Effector memory CD8-positive, alpha-beta T cell (primary cell): ENCODE measurements around the gene SIX5.

Experiments used
- ATAC-seq: fragments of 150-1000 bp; cut with Tn5 transposase; replicated peaks from 2 replicates; pipeline ENCODE4 v1.10.0; 2021; ENCODE audit warnings: mild to moderate bottlenecking, moderate library complexity
- DNase-seq, 3 experiments: peaks; one replicate each; pipeline ENCODE4 v3.0.0; 2021
- H3K27ac Mint-ChIP-seq, 2 donors: one replicate each; pipeline ENCODE4 v1.8.0; 2022; ENCODE audit warnings: mild to moderate bottlenecking in 2 of 2, mixed read lengths in 2 of 2, moderate library complexity in 2 of 2
- H3K27me3 Mint-ChIP-seq, 2 donors: one replicate each; pipeline ENCODE4 v1.8.0; 2022; ENCODE audit warnings: mixed read lengths in 2 of 2
- H3K36me3 Mint-ChIP-seq: one replicate; pipeline ENCODE4 v1.8.0; 2022; ENCODE audit warnings: mild to moderate bottlenecking, moderate library complexity, mixed read lengths; ENCODE audit not compliant: insufficient read depth
- H3K4me1 Mint-ChIP-seq, 2 donors: one replicate each; pipeline ENCODE4 v1.8.0; 2022; ENCODE audit warnings: low read depth in 2 of 2, mixed read lengths in 2 of 2
- H3K4me3 Mint-ChIP-seq, 2 donors: one replicate each; pipeline ENCODE4 v1.8.0; 2022; ENCODE audit warnings: mild to moderate bottlenecking in 2 of 2, mixed read lengths in 2 of 2, moderate library complexity in 2 of 2
- H3K9me3 Mint-ChIP-seq, 2 donors: one replicate each; pipeline ENCODE4 v1.8.0; 2022; ENCODE audit warnings: mixed read lengths in 2 of 2

Gene SIX5

GRCh38 chr19:45777395-45777961 is 8.4 kb upstream of the SIX5 start:
- Mint-ChIP-seq H3K27ac (no peak overlapping the region), H3K4me3 (no peak overlapping the region), H3K9me3 (no peaks in the 10 kb centered on the region), H3K27me3 (peaks cover 6 to 28% of the 10 kb centered on the region in 2 donors), H3K4me1 (peaks cover 21 to 25% of the 10 kb centered on the region in 2 donors), H3K36me3 (peaks cover 15% of the 10 kb centered on the region)
- ATAC-seq (no peak), DNase-seq (no peak)

- no peak overlapping the region for H3K27ac Mint-ChIP-seq
- DNase-seq (no peak), ATAC-seq (no peak)
- H3K27me3 Mint-ChIP-seq, result peaks cover 6 to 12% of the 10 kb centered on the region in 2 donors
- no peaks in the 10 kb centered on the region for H3K9me3 Mint-ChIP-seq
- peaks cover 23% of the 10 kb centered on the region for H3K36me3 Mint-ChIP-seq
- peaks cover 22 to 33% of the 10 kb centered on the region in 2 donors for H3K4me1 Mint-ChIP-seq
- no peak overlapping the region for H3K4me3 Mint-ChIP-seq
Measured at GRCh38 chr19:45774765-45775164, 5.7 kb upstream of the SIX5 start.

GRCh38 chr19:45773384-45773783 is 4.3 kb upstream of the SIX5 start:
- Mint-ChIP-seq H3K27me3 (no peaks in the 10 kb centered on the region), H3K9me3 (no peaks in the 10 kb centered on the region), H3K4me1 (peaks cover 10 to 26% of the 10 kb centered on the region in 2 donors), H3K4me3 (no peak overlapping the region), H3K27ac (no peak overlapping the region), H3K36me3 (peaks cover 25% of the 10 kb centered on the region)
- DNase-seq (no peak), ATAC-seq (no peak)

- Mint-ChIP-seq H3K27ac (no peak overlapping the region), H3K27me3 (no peaks in the 10 kb centered on the region)
Measured at GRCh38 chr19:45772912-45773311, 3.9 kb upstream of the SIX5 start.

GRCh38 chr19:45772130-45772840 is 3.2 kb upstream of the SIX5 start:
- peak overlapping the region in 1 of 2 donors; percentile 67 for H3K27ac Mint-ChIP-seq
- H3K36me3 Mint-ChIP-seq, result peaks cover 24% of the 10 kb centered on the region
- H3K4me3 Mint-ChIP-seq, result peak overlapping the region in 1 of 2 donors; percentile 19
- no peak for ATAC-seq
- no peak for DNase-seq
- peaks cover 12 to 24% of the 10 kb centered on the region in 2 donors for H3K4me1 Mint-ChIP-seq
- no peaks in the 10 kb centered on the region for H3K9me3 Mint-ChIP-seq
- H3K27me3 Mint-ChIP-seq, result peaks cover 0 to 5% of the 10 kb centered on the region in 2 donors

More at GRCh38 chr19:45772912-45773311, 3.9 kb upstream of the SIX5 start:
- no peaks in the 10 kb centered on the region for H3K9me3 Mint-ChIP-seq
- H3K4me1 Mint-ChIP-seq, result peaks cover 10 to 24% of the 10 kb centered on the region in 2 donors
- ATAC-seq (no peak), DNase-seq (no peak)
- peaks cover 23% of the 10 kb centered on the region for H3K36me3 Mint-ChIP-seq
- no peak overlapping the region for H3K4me3 Mint-ChIP-seq

- ATAC-seq, result no peak
- Mint-ChIP-seq H3K4me1 (peaks cover 14 to 24% of the 10 kb centered on the region in 2 donors), H3K27ac (peak overlapping the region; percentile 13 to 88), H3K9me3 (no peaks in the 10 kb centered on the region), H3K27me3 (peaks cover 0 to 10% of the 10 kb centered on the region in 2 donors), H3K36me3 (peaks cover 24% of the 10 kb centered on the region), H3K4me3 (peak overlapping the region; percentile 86 to 91)
- no peak for DNase-seq
Measured at GRCh38 chr19:45771311-45771933, 2.4 kb upstream of the SIX5 start.

GRCh38 chr19:45770192-45771101 is 1.4 kb upstream of the SIX5 start:
- H3K27me3 Mint-ChIP-seq, result peaks cover 0 to 20% of the 10 kb centered on the region in 2 donors

GRCh38 chr19:45769821-45770191 is 754 bp upstream of the SIX5 start:
- Mint-ChIP-seq H3K9me3 (no peaks in the 10 kb centered on the region), H3K27me3 (peaks cover 3 to 26% of the 10 kb centered on the region in 2 donors), H3K36me3 (peaks cover 24% of the 10 kb centered on the region), H3K4me1 (peaks cover 14 to 24% of the 10 kb centered on the region in 2 donors), H3K27ac (peak overlapping the region; percentile 88), H3K4me3 (peak overlapping the region; percentile 86 to 91)
- DNase-seq, result peak in 2 of 3 experiments; percentile 62 to 67
- ATAC-seq, result peak; percentile 55

More at GRCh38 chr19:45770192-45771101, 1.4 kb upstream of the SIX5 start:
- ATAC-seq (peak; percentile 73), DNase-seq (peak; percentile 87 to 91 (median 90))
- Mint-ChIP-seq H3K9me3 (no peaks in the 10 kb centered on the region), H3K4me3 (peak overlapping the region; percentile 86 to 91), H3K4me1 (peaks cover 14 to 24% of the 10 kb centered on the region in 2 donors), H3K27ac (peak overlapping the region; percentile 88), H3K36me3 (peaks cover 24% of the 10 kb centered on the region)

GRCh38 chr19:45768655-45768983 is 433 bp downstream of the SIX5 start:
- DNase-seq (peak in 2 of 3 experiments; percentile 23 to 37), ATAC-seq (no peak)
- Mint-ChIP-seq H3K4me3 (peak overlapping the region; percentile 86 to 91), H3K4me1 (peaks cover 14 to 24% of the 10 kb centered on the region in 2 donors), H3K27ac (peak overlapping the region; percentile 88), H3K27me3 (peaks cover 5 to 32% of the 10 kb centered on the region in 2 donors), H3K36me3 (peaks cover 24% of the 10 kb centered on the region), H3K9me3 (no peaks in the 10 kb centered on the region)

- H3K27ac Mint-ChIP-seq, result no peak overlapping the region
- peaks cover 5 to 32% of the 10 kb centered on the region in 2 donors for H3K27me3 Mint-ChIP-seq
- H3K4me3 Mint-ChIP-seq, result peak overlapping the region; percentile 74 to 86
Measured at GRCh38 chr19:45767881-45768654, 984 bp downstream of the SIX5 start.

GRCh38 chr19:45767410-45767880 is 1.6 kb downstream of the SIX5 start:
- Mint-ChIP-seq H3K27me3 (peaks cover 5 to 34% of the 10 kb centered on the region in 2 donors), H3K27ac (no peak overlapping the region), H3K9me3 (no peaks in the 10 kb centered on the region), H3K36me3 (peaks cover 21% of the 10 kb centered on the region), H3K4me3 (peak overlapping the region; percentile 65 to 74), H3K4me1 (peaks cover 14 to 24% of the 10 kb centered on the region in 2 donors)
- no peak for ATAC-seq
- no peak for DNase-seq

More at GRCh38 chr19:45767881-45768654, 984 bp downstream of the SIX5 start:
- no peak for ATAC-seq
- Mint-ChIP-seq H3K4me1 (peaks cover 14 to 24% of the 10 kb centered on the region in 2 donors), H3K36me3 (peaks cover 22% of the 10 kb centered on the region), H3K9me3 (no peaks in the 10 kb centered on the region)
- peak in 1 of 3 experiments; percentile 24 for DNase-seq

GRCh38 chr19:45766869-45767346 is 2.1 kb downstream of the SIX5 start:
- DNase-seq (no peak), ATAC-seq (no peak)
- no peaks in the 10 kb centered on the region for H3K9me3 Mint-ChIP-seq
- H3K27ac Mint-ChIP-seq, result no peak overlapping the region
- H3K27me3 Mint-ChIP-seq, result peaks cover 5 to 39% of the 10 kb centered on the region in 2 donors
- peaks cover 21% of the 10 kb centered on the region for H3K36me3 Mint-ChIP-seq
- H3K4me3 Mint-ChIP-seq, result peak overlapping the region; percentile 65 to 74
- H3K4me1 Mint-ChIP-seq, result peaks cover 14 to 20% of the 10 kb centered on the region in 2 donors
